Caco-2 (cell line): ENCODE data around the gene ANKRD60. TPM values are rescaled to one million over a fixed set of nuclear protein-coding genes. Genes with fewer than 3 reads are reported as not detected.

Experiments
- BruUV-seq: library from RNA; stranded (reverse); fragments of 400-500 nt; replicated peaks from 2 replicates; lab custom pipeline; 2021; lab: Mats Ljungman, UMichigan
- CTCF ChIA-PET: fragments of 300-600 bp; sonication (Branson Sonifier 250); formaldehyde crosslinking; loops from one replicate; lab custom pipeline; 2022; ENCODE audit warnings: antibody characterized with exemption; lab: Charles Lee
- POLR2A ChIA-PET: fragments of 300-600 bp; sonication (Branson Sonifier 250); formaldehyde crosslinking; loops from one replicate; lab custom pipeline; 2022; ENCODE audit warnings: antibody characterized with exemption; lab: Charles Lee
- DNase-seq, 2 experiments: peaks; one replicate each; pipeline versions ENCODE4 v3.0.0 to v3.0.0-alpha.2; 2020 to 2022
- H3K27me3 ChIP-seq: replicated peaks from 2 replicates; pipeline ENCODE4 v1.6.0; 2011; ENCODE audit warnings: low read length; ENCODE audit not compliant: control insufficient read depth, insufficient read depth
- H3K36me3 ChIP-seq: 2 replicates; pipeline ENCODE4 v1.5.1; 2011; ENCODE audit warnings: low read length; ENCODE audit not compliant: control insufficient read depth, insufficient read depth
- H3K4me1 ChIP-seq: fragments of 250-450 bp; sonication (Bioruptor Pico); 2 replicates; pipeline ENCODE4 v1.5.1; 2020; ENCODE audit warnings: mild to moderate bottlenecking
- H3K4me3 ChIP-seq: 2 replicates; pipeline ENCODE4 v1.5.1; 2011; ENCODE audit warnings: low read depth, mild to moderate bottlenecking, control low read depth, low read length
- H3K9me3 ChIP-seq: fragments of 250-450 bp; sonication (Bioruptor Pico); 2 replicates; pipeline ENCODE4 v1.5.1; 2020; ENCODE audit warnings: mild to moderate bottlenecking, moderate library complexity
- H3K27ac Mint-ChIP-seq: one replicate; pipeline ENCODE4 v1.8.0; 2022; ENCODE audit warnings: mixed read lengths; ENCODE audit not compliant: unreplicated experiment
- H3K27me3 Mint-ChIP-seq: one replicate; pipeline ENCODE4 v1.8.0; 2022; ENCODE audit warnings: mixed read lengths; ENCODE audit not compliant: insufficient read depth, unreplicated experiment
- H3K36me3 Mint-ChIP-seq: one replicate; pipeline ENCODE4 v1.8.0; 2022; ENCODE audit warnings: mild to moderate bottlenecking, mixed read lengths; ENCODE audit not compliant: insufficient read depth, unreplicated experiment
- H3K4me1 Mint-ChIP-seq: one replicate; pipeline ENCODE4 v1.8.0; 2022; ENCODE audit warnings: low read depth, mixed read lengths; ENCODE audit not compliant: unreplicated experiment
- H3K4me3 Mint-ChIP-seq: one replicate; pipeline ENCODE4 v1.8.0; 2022; ENCODE audit warnings: mild to moderate bottlenecking, moderate library complexity, mixed read lengths; ENCODE audit not compliant: unreplicated experiment
- H3K9me3 Mint-ChIP-seq: one replicate; pipeline ENCODE4 v1.8.0; 2022; ENCODE audit warnings: mixed read lengths; ENCODE audit not compliant: unreplicated experiment
- intact Hi-C: fragments of 100-400 bp; cut with micrococcal nuclease; formaldehyde crosslinking; loops from one replicate; pipeline ENCODE4 v1.10.0; 2022; ENCODE audit not compliant: unreplicated experiment
- total RNA-seq: library from RNA; stranded (reverse); gene quantifications from 2 replicates; pipeline ENCODE4 v1.2.3, GENCODE V29; 2022
- TF ChIP-seq, protein P1 (sequence below), 2 experiments: fragments of 200-600 bp in 1 of 2; IDR thresholded peaks; 1 replicate in 1 of 2; 2 replicates in 1 of 2; pipeline versions ENCODE4 v1.5.1 to v1.8.0; 2011 to 2022; ENCODE audit warnings: antibody characterized with exemption in 1 of 2, control low read depth in 1 of 2, inconsistent platforms in 1 of 2, low read depth in 1 of 2, low read length in 1 of 2, mild to moderate bottlenecking in 1 of 2, moderate library complexity in 1 of 2; ENCODE audit not compliant: insufficient read depth in 1 of 2, severe bottlenecking in 1 of 2, unreplicated experiment in 1 of 2

ANKRD60 gene
- total RNA-seq, 1 experiment from 2014 or later, result not detected

DNA sequence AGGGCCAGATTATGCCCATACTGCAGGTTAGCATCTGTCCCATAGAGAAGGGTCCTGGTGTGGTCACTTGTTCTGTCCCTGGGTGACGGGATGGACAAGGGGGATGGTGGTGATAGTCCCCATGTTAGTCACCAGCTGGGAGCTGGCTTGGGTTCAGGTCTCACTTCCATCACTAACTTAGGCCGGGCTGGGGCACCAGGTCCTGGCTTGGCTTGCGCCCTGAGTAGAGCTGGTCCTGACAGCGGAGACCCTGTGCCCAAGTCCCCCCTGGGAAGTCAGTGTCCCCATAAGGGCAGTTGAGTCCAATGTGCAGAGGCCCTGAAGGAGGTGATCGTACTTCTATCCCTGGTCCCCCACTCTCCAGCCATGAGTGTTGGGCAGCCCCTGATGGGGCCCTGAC is 52.6 kb downstream of the ANKRD60 start:
- BruUV-seq, result no TSS peak
- Mint-ChIP-seq H3K4me1 (no peaks in the 10 kb centered on the region), H3K9me3 (no peaks in the 10 kb centered on the region), H3K27ac (no peak overlapping the region), H3K27me3 (peaks cover 15% of the 10 kb centered on the region), H3K4me3 (no peak overlapping the region), H3K36me3 (no peaks in the 10 kb centered on the region)
- DNase-seq, result no peak
- Histone ChIP-seq H3K4me1 (peaks cover 9% of the 10 kb centered on the region), H3K27me3 (peaks cover 4% of the 10 kb centered on the region), H3K36me3 (no peaks in the 10 kb centered on the region), H3K4me3 (no peak overlapping the region), H3K9me3 (no peaks in the 10 kb centered on the region)
- intact Hi-C loops, result no loop called here
- ChIA-PET POLR2A (no interaction called here), CTCF (no interaction called here)
- TF ChIP-seq, protein P1, sequence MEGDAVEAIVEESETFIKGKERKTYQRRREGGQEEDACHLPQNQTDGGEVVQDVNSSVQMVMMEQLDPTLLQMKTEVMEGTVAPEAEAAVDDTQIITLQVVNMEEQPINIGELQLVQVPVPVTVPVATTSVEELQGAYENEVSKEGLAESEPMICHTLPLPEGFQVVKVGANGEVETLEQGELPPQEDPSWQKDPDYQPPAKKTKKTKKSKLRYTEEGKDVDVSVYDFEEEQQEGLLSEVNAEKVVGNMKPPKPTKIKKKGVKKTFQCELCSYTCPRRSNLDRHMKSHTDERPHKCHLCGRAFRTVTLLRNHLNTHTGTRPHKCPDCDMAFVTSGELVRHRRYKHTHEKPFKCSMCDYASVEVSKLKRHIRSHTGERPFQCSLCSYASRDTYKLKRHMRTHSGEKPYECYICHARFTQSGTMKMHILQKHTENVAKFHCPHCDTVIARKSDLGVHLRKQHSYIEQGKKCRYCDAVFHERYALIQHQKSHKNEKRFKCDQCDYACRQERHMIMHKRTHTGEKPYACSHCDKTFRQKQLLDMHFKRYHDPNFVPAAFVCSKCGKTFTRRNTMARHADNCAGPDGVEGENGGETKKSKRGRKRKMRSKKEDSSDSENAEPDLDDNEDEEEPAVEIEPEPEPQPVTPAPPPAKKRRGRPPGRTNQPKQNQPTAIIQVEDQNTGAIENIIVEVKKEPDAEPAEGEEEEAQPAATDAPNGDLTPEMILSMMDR (IDR thresholded peaks at IDR 0.05; ENCODE audit: insufficient read depth in 1 of 2, low read depth in 1 of 2, low read length in 1 of 2, severe bottlenecking in 1 of 2, unreplicated experiment in 1 of 2), result no peak

DNA sequence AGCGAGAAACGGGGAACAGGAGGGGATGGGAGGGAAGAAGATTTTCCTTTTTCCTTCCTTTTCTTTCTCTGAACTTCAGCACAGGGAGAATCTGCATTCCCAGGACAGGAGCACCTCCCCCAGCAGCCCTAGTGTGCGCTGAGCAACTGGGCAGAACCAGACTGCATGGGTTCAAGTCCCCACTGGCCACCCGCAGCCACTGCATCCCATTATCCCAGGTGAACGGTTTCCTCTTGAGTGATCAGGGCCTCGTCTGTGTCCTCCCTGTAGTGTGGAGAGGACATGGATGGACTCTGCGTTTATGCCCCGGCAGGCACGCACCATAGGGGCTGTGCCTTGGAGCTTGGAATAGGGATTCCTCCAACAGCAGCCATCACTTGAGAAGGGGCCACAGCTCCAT is 53.0 kb downstream of the ANKRD60 start:
- no peaks in the 10 kb centered on the region for H3K4me1 Mint-ChIP-seq

DNA sequence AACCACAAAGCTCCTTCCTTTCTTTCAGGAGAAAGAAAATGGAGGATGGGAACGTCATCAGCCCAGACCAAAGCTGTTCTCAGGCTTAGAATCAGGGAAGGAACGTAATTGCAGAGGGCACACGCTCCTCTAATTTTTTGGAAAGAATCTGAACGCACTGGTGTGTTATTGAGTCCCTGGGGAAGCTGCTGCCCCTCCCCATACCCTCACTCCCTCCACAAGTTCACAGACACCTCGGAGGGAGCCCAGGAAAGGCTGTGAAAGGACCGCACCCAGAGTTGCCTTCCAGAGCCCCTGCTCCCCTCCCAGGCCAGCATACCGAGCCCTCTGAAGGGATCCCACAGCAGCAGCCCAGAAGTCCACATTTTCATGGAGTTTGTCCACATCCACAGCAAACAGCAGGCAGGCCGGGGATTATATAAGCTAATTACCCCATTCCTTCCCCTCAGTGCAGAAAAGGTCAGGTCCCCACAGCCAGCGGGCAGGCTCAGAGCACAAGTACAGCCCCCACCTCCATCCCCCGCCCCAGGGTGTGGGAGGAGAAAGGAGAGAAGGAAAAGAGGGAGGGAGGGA is 53.7 kb downstream of the ANKRD60 start:
- Mint-ChIP-seq H3K4me3 (no peak overlapping the region), H3K36me3 (no peaks in the 10 kb centered on the region), H3K4me1 (no peaks in the 10 kb centered on the region), H3K9me3 (no peaks in the 10 kb centered on the region), H3K27me3 (peaks cover 14% of the 10 kb centered on the region), H3K27ac (no peak overlapping the region)
- TF ChIP-seq, protein P1 (IDR thresholded peaks at IDR 0.05; ENCODE audit: insufficient read depth in 1 of 2, low read depth in 1 of 2, low read length in 1 of 2, severe bottlenecking in 1 of 2, unreplicated experiment in 1 of 2), result no peak
- Histone ChIP-seq H3K27me3 (peaks cover 4% of the 10 kb centered on the region), H3K4me1 (peaks cover 7% of the 10 kb centered on the region), H3K4me3 (no peak overlapping the region), H3K36me3 (no peaks in the 10 kb centered on the region), H3K9me3 (no peaks in the 10 kb centered on the region)
- ChIA-PET POLR2A (no interaction called here), CTCF (interaction anchor here (0.8 kb wide), 1 partner anchor 592 kb away, joined by 3 read pairs; no protein-coding TSS in a partner anchor)
- BruUV-seq, result no TSS peak
- intact Hi-C loops, result no loop called here
- DNase-seq, result no peak

More for the DNA sequence above, 53.0 kb downstream of the ANKRD60 start:
- Histone ChIP-seq H3K27me3 (peaks cover 4% of the 10 kb centered on the region), H3K9me3 (no peaks in the 10 kb centered on the region), H3K36me3 (no peaks in the 10 kb centered on the region), H3K4me3 (no peak overlapping the region), H3K4me1 (peaks cover 9% of the 10 kb centered on the region)
- H3K36me3 Mint-ChIP-seq, result no peaks in the 10 kb centered on the region
- H3K27ac Mint-ChIP-seq, result no peak overlapping the region
- H3K27me3 Mint-ChIP-seq, result peaks cover 13% of the 10 kb centered on the region
- intact Hi-C loops, result no loop called here
- TF ChIP-seq, protein P1 (IDR thresholded peaks at IDR 0.05; ENCODE audit: insufficient read depth in 1 of 2, low read depth in 1 of 2, low read length in 1 of 2, severe bottlenecking in 1 of 2, unreplicated experiment in 1 of 2), result no peak
- no peak for DNase-seq
- no TSS peak for BruUV-seq
- no peaks in the 10 kb centered on the region for H3K9me3 Mint-ChIP-seq
- POLR2A ChIA-PET, result no interaction called here
- H3K4me3 Mint-ChIP-seq, result no peak overlapping the region
- CTCF ChIA-PET, result no interaction called here
